Measurements from ENCODE around the gene MYH7B.

Gene MYH7B

GRCh38 chr20:35004749-35005462 is 49.2 kb downstream of the MYH7B start:
- no peak for DNase-seq (ENCODE audit: low spot score)
